GM12891 (cell line): ENCODE measurements around the gene MYCBP.

Experiments
- PAX5 ChIP-seq: IDR thresholded peaks from 2 replicates; pipeline ENCODE4 v1.6.1; 2011; ENCODE audit warnings: low read length, moderate library complexity, mild to moderate bottlenecking; ENCODE audit not compliant: insufficient read depth, severe bottlenecking
- POLR2A ChIP-seq: IDR thresholded peaks from 2 replicates; pipeline ENCODE4 v1.6.1; 2011; ENCODE audit warnings: low read depth, low read length, control low read depth
- POLR2AphosphoS5 ChIP-seq: IDR thresholded peaks from 2 replicates; pipeline ENCODE4 v1.6.1; 2011; ENCODE audit warnings: low read depth, low read length, control low read depth
- SPI1 ChIP-seq: IDR thresholded peaks from 2 replicates; pipeline ENCODE4 v1.6.1; 2011; ENCODE audit warnings: low read depth, low read length, control low read depth
- TAF1 ChIP-seq: IDR thresholded peaks from 2 replicates; pipeline ENCODE4 v1.6.1; 2011; ENCODE audit warnings: low read depth, low read length, control low read depth

GRCh38 chr1:38908821-38909220, 35.7 kb upstream of the MYCBP start:
- no peak for TF ChIP-seq POLR2A
- TF ChIP-seq POLR2AphosphoS5, result no peak
- TF ChIP-seq PAX5, result no peak
- no peak for TF ChIP-seq TAF1
- no peak for TF ChIP-seq SPI1
